ENCODE data around the gene RALGAPA2. TPM values are rescaled to one million over a fixed set of nuclear protein-coding genes. Genes with fewer than 3 reads are reported as not detected.

Gene RALGAPA2
- total and polyA plus RNA-seq, 2 donors (not counting 1 experiment from before 2014, with no cell fraction given), result 1.2 to 7.6 TPM

- peaks cover 5% of the 10 kb centered on the region for H3K4me1 ChIP-seq (ENCODE audit: control insufficient read depth, extremely low read depth, insufficient read depth, low read length)
- no peak for TF ChIP-seq CTCF (conservative IDR thresholded peaks at IDR 0.05 in 1 of 2, IDR thresholded peaks at IDR 0.05 in 1 of 2; ENCODE audit: low read depth in 1 of 2, low read length in 2 of 2)
- no peak for TF ChIP-seq EZH2 (IDR thresholded peaks at IDR 0.05; ENCODE audit: low read length, missing control alignments)
- H3K4me3 ChIP-seq (replicated peaks in 1 of 4; ENCODE audit: control extremely low read depth in 1 of 4, insufficient read depth in 1 of 4, low read depth in 3 of 4, low read length in 4 of 4), result no peak overlapping the region
- H2AFZ ChIP-seq (ENCODE audit: low read length), result no peak overlapping the region
- no peak overlapping the region for H3K9ac ChIP-seq (ENCODE audit: insufficient read depth, low read length)
- no peaks in the 10 kb centered on the region for H3K27me3 ChIP-seq (ENCODE audit: control insufficient read depth, insufficient read depth, low read length)
- DNase-seq (ENCODE audit: low read depth in 2 of 2), result no peak
- H3K27ac ChIP-seq (ENCODE audit: insufficient read depth, low read length), result no peak overlapping the region
- no peaks in the 10 kb centered on the region for H3K9me3 ChIP-seq (ENCODE audit: control insufficient read depth, insufficient read depth, low read depth, low read length)
- H3K4me2 ChIP-seq (ENCODE audit: extremely low read depth, insufficient read depth, low read length), result no peak overlapping the region
- no peaks in the 10 kb centered on the region for H3K36me3 ChIP-seq (ENCODE audit: control insufficient read depth, insufficient read depth, low read length)
- H4K20me1 ChIP-seq (ENCODE audit: control insufficient read depth, extremely low read depth, insufficient read depth, low read length), result no peaks in the 10 kb centered on the region
- no peaks in the 10 kb centered on the region for H3K79me2 ChIP-seq (ENCODE audit: control insufficient read depth, insufficient read depth, low read length)
These were observed 321.3 kb downstream of the RALGAPA2 start for GRCh38 chr20:20391115-20391514.

- H3K4me3 ChIP-seq (replicated peaks in 1 of 4; ENCODE audit: control extremely low read depth in 1 of 4, insufficient read depth in 1 of 4, low read depth in 3 of 4, low read length in 4 of 4), result no peak overlapping the region
- peaks cover 5% of the 10 kb centered on the region for H3K4me1 ChIP-seq (ENCODE audit: control insufficient read depth, extremely low read depth, insufficient read depth, low read length)
- no peak for TF ChIP-seq CTCF (conservative IDR thresholded peaks at IDR 0.05 in 1 of 2, IDR thresholded peaks at IDR 0.05 in 1 of 2; ENCODE audit: low read depth in 1 of 2, low read length in 2 of 2)
- TF ChIP-seq EZH2 (IDR thresholded peaks at IDR 0.05; ENCODE audit: low read length, missing control alignments), result no peak
These were observed 322.1 kb downstream of the RALGAPA2 start for GRCh38 chr20:20390393-20390792.

GRCh38 chr20:20386192-20386591 lies 326.3 kb downstream of the RALGAPA2 start:
- Histone ChIP-seq H3K36me3 (ENCODE audit: control insufficient read depth, insufficient read depth, low read length) (no peaks in the 10 kb centered on the region), H2AFZ (ENCODE audit: low read length) (no peak overlapping the region), H4K20me1 (ENCODE audit: control insufficient read depth, extremely low read depth, insufficient read depth, low read length) (no peaks in the 10 kb centered on the region), H3K79me2 (ENCODE audit: control insufficient read depth, insufficient read depth, low read length) (no peaks in the 10 kb centered on the region), H3K27me3 (ENCODE audit: control insufficient read depth, insufficient read depth, low read length) (no peaks in the 10 kb centered on the region), H3K27ac (ENCODE audit: insufficient read depth, low read length) (no peak overlapping the region), H3K9me3 (ENCODE audit: control insufficient read depth, insufficient read depth, low read depth, low read length) (no peaks in the 10 kb centered on the region), H3K9ac (ENCODE audit: insufficient read depth, low read length) (no peak overlapping the region), H3K4me2 (ENCODE audit: extremely low read depth, insufficient read depth, low read length) (no peak overlapping the region), H3K4me3 (replicated peaks in 1 of 4; ENCODE audit: control extremely low read depth in 1 of 4, insufficient read depth in 1 of 4, low read depth in 3 of 4, low read length in 4 of 4) (no peak overlapping the region), H3K4me1 (ENCODE audit: control insufficient read depth, extremely low read depth, insufficient read depth, low read length) (no peaks in the 10 kb centered on the region)
- no peak for TF ChIP-seq EZH2 (IDR thresholded peaks at IDR 0.05; ENCODE audit: low read length, missing control alignments)
- no peak for TF ChIP-seq CTCF (conservative IDR thresholded peaks at IDR 0.05 in 1 of 2, IDR thresholded peaks at IDR 0.05 in 1 of 2; ENCODE audit: low read depth in 1 of 2, low read length in 2 of 2)
- no peak for DNase-seq (ENCODE audit: low read depth in 2 of 2)

More at GRCh38 chr20:20390393-20390792, 322.1 kb downstream of the RALGAPA2 start:
- Histone ChIP-seq H4K20me1 (ENCODE audit: control insufficient read depth, extremely low read depth, insufficient read depth, low read length) (no peaks in the 10 kb centered on the region), H2AFZ (ENCODE audit: low read length) (no peak overlapping the region), H3K79me2 (ENCODE audit: control insufficient read depth, insufficient read depth, low read length) (no peaks in the 10 kb centered on the region), H3K36me3 (ENCODE audit: control insufficient read depth, insufficient read depth, low read length) (no peaks in the 10 kb centered on the region), H3K27me3 (ENCODE audit: control insufficient read depth, insufficient read depth, low read length) (no peaks in the 10 kb centered on the region), H3K9ac (ENCODE audit: insufficient read depth, low read length) (no peak overlapping the region), H3K27ac (ENCODE audit: insufficient read depth, low read length) (no peak overlapping the region), H3K4me2 (ENCODE audit: extremely low read depth, insufficient read depth, low read length) (no peak overlapping the region), H3K9me3 (ENCODE audit: control insufficient read depth, insufficient read depth, low read depth, low read length) (no peaks in the 10 kb centered on the region)
- DNase-seq (ENCODE audit: low read depth in 2 of 2), result no peak
